HG03159 (cell line): ENCODE results near the gene LETM1.

Source experiments
- ATAC-seq: cut with Tn5 transposase; IDR thresholded peaks from one replicate; pipeline ENCODE4 v1.9.1; 2021; ENCODE audit warnings: mild to moderate bottlenecking, moderate library complexity; ENCODE audit not compliant: unreplicated experiment

LETM1 gene

DNA sequence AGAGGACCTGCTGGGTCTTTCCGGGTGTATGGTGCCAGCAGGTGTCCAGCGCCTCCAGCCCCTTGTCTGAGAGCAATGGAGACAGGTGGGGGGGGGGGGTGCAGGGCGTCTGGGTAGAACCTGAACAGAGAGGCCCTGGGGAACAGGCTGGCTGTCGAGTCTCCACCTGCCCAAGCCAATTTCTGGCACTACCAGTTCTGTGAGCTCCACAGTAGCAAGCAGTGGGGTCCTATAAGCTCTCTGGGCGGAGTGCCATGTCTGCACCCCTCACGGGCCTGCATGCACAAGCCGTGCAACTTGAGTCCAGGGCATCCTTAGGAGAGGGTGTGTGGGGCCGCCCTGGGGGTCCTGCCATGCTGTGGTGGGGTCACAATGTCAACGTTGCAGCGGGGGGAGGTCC, 72.9 kb downstream of the LETM1 start:
- ATAC-seq = no peak

DNA sequence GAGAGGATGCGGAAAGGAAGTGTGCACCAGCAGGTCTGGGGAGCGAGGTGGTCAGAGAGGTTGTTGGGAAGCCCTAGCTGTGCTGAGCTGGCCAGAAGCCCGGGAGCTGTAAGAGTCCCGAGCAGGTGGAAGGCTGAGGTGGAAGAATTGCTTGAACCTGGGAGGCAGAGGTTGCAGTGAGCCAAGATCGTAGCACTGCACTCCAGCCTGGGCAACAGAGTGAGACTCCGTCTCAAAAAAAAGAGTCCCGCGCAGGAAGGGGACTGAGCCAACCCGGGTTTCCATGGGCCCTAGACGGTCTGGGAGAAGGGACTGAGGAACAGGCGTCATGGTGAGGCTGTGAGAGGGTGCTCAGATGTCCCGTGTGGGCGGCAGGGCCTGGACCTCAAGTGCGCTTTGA, 75.5 kb downstream of the LETM1 start:
- ATAC-seq = no peak

DNA sequence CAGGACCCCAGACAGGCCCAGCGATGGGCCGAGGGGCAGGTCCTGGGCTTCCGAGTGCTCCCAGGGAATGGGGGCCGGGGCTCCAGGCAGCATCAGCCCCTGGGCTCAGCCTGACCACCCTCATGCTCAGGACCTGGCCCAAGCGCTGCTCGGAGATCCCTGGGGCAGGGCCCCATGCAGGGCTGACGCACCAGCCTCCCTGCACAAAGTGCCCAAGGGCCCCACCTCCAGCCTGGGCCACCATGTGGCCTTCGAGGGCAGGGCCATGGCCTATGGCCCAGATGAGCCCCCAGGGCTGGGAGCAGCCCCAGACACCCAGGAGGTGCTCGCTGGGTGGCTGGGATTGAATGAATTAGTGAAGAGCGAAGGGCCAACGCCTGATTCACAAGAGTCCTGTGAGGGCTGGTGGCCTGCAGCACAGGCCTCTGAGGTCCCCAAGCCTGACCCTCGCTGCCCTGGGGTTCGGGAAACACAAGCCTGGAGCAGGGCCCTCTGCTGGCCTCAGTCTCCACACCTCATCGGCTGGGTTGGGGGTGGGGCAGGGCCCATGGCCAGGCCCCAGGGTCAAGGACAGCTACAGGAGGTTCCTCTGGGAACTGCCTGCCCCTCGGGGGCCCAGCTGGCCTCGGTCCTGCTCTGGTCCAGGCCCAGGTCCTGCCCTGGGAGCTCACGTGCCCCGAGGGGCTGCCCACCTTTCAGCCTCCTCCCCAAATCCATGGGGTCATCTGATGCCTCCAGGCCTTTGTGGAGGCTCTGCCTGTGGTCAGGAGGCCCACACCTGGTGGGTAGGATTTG, 76.2 kb downstream of the LETM1 start:
- ATAC-seq = no peak

DNA sequence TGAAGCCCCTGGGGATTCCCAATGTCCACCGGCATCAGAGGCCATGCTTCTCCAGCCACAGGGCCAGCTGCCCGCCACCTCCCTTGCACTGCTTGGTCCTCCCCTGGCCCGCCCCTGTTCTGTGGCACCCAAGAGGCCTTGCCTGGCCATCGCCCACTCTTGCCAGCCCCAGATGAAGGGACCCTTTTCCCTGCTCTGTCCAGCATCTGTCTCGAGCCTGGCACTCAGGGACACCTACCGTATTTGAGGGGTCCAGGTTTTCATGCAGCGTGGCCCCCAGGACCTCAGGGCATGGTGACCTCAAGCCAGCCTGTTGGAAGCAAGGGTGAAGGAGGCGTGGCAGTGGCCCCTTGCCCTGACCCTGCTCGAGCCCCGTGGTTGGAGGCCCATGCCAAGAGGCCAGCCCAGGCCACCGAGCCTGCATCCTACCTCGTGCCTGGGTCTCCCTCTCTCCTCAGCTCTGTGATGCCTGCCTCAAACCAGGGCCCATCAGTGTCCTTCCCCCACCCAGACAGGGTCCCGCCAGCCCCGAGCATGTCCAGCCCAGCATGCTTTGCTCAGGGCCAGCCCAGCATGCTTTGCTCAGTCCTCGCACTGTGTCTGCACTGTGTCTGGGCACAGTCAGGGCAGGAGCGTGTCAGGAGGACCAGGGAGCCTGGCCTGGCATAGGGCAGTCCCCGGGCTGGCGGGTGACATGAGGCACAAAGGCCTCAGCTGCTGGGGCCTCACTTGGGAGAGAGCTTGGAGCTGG, 77.1 kb downstream of the LETM1 start:
- no peak for ATAC-seq

DNA sequence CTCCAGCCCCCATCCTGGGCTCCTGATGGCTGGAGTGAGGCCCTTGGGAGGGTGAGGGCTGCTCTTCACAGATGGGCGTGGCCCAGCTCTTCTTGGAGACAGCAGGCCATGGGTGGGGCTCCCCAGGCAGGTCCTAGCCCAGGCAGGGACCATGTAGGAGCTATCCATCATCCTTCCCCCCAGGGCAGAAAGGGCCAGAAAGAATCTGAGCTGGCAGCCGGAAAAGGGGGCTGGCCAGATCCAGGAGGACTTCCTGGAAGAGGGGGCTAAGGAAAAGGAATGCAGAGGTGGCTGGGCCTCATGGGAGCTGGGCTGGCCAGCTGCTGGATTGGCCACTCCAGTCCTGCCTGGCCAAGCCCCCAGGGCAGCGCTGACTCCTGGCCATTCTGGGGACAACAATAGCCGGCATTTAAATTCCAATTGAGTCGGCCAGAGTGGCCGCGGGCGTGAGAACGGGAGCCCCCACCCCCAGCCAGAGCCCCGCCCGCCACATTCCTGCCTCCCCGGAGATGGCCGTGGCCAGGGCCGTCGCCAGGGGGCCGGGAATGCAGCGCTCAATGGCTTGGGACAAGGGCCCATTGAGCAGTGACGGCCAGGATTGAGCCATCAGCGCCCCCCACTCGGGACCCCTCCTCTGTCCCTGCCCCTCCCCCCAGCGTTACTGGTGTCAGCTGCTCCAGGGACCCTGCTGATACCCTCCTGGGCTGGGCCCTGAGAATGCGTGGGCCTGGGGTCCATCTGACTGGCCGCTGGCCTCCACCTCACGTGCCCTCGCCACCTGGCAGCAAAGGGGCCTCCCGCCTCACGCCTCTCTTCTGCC, 77.9 kb downstream of the LETM1 start:
- ATAC-seq = no peak

DNA sequence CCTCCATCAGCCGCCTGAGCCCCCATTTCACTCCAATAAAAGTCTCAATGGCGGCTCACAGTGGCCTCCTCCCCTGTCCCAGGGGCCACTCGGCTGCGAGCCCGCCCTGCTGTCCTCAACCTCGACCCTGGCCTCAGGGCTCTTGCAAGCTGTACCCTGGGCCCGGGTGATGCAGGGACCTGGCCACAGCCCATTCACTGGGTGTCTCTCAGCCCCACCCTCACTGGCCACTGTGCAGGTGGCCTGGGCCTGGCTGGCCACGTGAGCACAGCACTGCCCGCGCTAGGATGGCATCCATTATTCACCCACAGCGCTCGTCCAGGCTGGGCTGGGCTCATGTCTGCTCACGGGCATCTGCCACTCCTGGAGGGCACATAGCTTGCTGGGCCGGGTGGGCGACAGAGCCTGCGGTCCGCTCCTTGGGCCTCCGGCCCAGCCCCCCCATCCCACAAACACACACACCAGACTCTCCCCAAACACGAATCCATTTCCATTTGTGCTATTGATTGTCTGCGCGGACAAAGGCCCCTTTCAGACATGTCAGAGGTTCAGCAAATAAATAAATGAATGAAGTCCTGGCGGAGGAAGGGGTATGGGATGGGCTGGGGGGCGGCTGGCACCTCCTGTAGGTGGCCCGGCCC, 79.3 kb downstream of the LETM1 start:
- no peak for ATAC-seq

DNA sequence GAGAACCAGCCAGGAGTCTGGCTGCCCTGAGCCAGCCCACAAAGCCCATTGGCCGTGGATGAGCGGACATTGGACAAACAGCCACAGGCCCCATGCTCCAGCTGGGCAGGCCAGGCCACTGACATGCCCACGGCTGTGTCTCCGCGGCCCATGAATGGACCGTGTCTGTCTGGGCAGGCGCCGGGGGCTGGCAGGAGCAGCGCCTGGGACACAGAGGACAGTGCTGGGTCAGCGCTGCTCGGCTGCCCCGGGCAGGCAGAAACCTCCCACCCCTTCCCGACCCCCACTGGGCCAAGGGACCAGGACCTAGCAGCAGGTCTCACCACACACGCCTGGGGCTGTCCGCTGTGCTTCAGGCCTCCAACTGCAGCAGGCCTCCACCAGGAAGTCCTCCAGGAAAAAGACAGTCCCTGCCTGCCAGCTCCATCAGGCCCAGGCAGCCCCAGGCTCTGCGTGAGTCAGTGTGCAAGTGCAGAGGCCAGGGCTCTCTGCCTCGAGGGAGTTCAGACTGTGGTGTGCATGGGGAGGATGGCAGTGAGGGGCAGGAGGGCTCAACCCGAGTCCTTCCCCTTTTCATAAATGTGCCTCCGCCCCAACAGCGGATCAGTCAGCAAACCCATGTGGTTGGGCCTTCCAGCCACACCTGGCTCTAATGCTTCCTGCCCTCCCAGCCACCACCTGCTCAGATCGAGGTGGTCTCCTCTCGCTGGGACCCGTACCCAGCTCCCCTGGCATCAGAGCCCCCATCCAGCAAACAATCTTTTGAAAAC, 80.0 kb downstream of the LETM1 start:
- no peak for ATAC-seq

DNA sequence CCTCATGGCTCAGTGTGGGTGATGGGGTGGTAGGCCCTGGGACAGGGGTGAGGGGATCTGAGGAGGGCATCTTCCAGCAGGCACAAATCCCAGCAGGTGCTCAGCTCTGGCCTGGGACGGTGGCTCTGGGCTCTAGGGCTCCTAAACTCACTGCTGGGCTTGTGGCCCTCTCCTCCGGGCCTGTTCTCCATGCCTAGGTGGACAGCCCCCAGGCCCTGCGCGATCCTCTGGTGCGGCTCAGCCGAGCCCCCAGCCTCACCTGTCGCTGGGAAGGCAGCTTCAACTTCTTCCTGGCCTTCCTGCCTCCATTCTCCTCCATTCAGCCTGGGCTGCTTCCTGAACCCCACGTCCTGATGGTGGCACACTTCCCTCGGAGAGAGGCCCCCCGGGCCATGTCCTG, 82.2 kb downstream of the LETM1 start:
- ATAC-seq = no peak

DNA sequence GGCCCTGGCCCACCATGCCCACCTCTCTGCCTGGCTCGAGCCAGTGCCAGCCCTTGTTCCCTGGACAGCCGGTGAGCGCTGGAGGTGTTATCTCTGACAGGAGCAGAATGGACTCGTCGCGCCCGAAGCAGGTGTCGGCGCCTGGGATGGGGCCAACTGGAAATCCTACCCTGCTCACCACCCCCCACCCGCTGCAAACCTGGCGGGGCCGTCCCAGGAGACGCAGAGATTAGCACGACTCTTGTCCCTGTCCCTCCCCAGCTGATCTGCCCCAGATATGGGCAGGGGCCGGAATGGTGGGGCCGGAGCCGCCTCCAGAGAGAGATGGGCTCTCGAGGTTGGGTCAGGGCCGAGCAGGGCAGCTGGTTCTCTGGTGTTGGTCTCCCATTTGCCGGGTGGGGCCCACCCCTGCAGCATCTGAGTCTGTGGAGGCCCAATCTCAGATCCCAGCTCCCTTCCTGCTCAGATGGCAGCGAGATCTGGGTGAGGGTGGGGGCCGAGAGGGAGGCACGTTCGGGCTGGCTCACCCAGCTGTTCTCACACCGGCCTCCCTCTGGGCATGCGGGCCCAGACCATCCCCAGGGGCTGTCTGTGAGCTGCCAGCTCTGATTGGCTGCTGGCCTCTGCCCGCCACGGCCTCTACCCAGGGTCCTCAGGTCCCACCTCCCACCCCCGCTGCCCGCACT, 83.0 kb downstream of the LETM1 start:
- no peak for ATAC-seq

DNA sequence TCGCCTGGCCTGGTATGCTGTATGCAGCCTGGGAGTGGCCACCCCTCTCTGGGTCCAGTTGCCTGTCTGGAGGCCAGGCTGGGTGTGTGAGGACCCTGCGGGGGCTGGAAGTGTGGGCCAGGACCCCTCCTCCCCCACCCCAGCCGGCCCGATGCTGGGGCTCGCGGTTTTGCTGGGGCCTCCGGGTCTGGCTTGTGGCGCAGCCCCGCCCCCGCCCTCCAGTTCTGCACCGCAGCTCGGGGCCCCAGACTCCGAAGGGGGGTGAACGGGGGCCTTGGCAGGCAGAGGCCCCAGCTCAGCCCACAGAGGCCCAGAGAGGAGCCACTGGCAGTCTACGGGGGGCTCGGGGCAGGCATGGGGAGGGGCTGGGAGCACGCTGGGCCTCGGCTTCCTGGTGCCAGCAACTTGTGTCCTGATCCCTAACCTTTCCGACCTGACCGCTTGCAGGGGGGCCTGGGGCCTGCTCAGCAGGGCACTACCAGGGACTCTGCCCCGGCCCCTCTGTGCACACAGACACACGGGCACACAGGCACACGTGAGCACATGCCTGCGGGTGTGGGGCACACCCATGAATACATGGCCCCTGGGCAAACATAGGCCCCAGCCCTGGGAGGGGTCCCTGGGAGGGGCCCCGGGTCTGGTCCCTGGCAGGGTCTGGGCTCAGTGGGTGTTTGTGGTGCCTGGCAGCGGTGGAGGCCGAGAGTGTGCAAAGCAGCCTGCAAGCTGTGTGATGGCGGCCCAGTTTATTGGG, 84.2 kb downstream of the LETM1 start:
- no peak for ATAC-seq

DNA sequence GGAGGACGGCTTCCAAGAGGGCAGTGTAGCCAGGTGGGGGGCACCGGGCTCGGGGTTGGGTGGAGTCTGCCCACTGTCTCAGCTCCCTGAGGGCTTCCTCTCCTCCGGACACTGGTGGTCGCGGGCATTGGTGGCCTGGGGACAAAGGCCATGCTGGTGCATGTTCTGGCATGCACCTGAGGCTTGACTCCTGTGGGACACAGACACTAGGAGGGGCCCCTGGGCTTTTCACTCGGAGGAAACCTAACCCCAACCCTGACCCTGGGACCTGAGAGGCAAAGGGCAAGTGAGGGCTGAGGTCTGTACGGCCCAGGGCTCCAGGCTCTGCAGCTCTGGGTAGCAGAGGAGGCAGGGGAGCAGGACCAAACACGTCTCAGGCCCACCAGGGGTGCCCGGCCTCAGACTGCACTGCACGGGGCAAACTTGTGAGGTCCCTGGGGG, 85.1 kb downstream of the LETM1 start:
- no peak for ATAC-seq

DNA sequence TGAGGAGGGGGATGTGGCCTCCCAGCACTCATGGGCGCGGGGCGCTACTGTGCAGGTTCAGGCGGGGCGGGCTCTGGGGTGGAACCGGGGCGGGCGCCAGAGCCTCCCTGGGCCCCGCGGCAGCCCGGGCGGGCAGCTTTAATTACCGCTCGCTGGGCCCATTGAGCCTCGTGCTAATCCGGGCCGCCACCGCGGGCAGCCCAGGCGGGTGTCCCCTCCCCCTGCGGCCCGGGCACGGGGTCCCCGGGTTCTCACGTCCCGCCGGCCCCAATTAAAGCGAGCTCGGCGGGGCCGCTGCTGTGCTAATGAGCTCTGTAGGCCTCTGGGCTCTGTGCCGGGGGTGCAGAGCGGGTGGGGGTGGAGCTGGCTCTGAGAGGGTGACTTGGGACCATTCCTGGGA, 85.7 kb downstream of the LETM1 start:
- ATAC-seq = no peak

DNA sequence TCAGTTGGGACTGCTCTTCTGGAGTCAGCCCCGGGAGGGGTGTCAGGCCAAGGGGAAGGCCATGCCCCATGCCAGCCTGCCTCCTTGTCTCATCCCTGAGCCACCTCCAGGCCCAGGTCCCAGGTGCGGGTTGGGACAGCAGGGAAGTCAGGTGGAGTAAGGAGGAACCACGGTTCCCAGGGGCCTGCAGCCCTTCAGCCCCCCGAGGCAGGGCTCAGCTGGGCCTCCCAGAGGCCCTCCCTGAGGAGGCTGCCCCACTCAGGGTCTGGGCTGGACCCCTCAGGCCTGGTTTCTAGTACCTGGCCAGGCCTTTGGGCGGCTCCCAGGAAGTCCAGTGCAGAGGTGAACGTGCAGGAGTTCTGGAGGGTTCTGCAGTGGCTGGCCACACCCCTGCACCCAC, 86.3 kb downstream of the LETM1 start:
- no peak for ATAC-seq

DNA sequence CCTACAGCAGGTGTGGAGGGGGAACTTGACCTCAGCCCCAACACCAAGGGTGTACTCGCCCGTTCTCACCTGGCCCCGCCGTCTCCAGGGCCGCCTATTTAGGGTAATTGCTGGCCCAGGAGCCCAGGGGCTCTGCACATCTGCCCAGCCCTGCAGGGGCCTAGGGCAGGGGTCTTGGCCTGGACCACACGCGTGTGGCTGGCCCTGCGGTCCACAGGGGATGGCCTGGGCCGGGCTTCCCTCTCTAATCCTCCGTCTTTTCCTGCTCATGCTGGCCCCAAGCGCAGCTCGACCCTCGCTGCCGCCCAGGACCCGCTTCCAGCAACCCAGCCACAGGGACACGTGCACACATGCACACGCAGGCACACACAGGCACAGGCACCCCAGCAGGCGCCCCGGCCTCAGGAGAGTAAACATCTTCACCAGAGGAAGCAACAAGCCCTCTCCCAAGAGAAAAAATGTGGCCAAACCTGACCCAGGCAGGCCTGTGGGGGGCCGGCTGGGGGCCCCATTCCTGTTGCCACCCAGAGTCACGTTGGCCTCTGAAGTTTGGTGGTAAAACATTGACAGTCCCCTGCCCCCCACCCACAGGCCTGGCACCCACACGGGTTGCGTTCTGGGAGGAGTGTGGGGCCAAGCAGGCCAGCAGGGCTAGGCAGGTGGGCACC, 87.5 kb downstream of the LETM1 start:
- no peak for ATAC-seq

DNA sequence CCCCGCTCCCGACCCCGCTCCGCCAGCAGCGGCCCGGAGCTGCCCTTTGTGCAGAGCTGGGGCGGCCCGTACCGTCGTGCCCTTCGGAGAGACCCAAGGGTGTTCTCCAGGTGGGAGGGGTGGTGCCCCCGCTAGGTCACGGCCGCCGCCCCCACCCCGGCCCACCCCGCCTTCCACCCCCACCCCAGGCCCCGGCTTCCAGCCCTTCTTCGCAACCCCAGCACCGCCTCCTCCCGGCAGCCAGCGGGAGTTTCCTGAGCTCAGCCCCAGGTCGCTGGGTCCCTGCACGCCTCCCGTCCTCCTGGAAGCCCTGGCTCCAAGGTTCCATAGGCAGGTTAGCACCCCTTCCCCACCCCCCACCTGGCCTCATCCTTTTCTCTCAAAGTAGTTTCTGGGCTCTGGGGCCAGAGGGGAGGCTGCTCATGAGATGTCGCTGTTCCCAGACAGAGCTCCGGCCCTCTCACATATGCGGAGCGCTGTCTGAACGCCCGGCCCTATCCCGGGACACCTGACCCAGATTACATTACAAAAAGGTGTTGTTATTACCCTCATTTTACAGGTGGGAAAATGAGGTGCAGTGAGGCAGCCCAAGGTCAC, 88.1 kb downstream of the LETM1 start:
- ATAC-seq = no peak

DNA sequence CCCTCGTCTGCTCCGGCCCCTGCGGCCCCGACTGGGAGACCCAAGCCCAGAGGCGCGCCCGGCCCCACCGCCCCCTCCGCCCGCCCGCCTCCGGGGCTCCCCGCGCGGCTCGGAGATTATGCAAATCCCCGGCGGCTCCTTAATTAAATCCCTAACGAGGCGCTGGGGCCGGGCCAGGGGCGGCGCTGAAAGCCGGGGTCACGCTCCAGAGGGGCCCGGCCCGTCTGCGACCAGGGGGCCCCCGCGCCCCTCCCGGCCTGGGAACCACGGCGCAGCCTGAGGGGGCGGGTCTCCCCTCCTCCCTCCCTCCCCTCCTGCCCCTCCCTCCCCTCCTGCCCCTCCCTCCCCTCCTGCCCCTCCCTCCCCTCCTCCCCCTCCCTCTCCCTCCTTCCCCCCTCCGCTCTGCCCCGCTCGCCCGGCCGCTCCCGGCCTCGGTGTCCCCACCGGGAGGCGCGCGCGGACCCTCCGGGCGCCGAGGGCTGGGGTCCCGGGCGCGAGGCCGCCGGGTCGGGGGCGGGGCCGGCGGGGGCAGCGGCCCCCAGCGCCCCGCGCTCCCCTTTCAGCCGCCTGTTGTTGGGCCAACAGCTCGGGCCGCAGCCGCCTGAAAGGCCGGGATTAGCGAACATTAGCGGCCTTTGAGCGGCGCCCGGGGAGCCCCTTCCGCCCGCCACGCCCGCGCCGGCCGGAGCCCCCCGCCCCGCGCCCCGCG, 88.7 kb downstream of the LETM1 start:
- ATAC-seq = no peak
